CD4-positive, alpha-beta T cell (primary cell): Measurements from ENCODE around the gene CTBP1. TPM values are rescaled to one million over a fixed set of nuclear protein-coding genes. Genes with fewer than 3 reads are reported as not detected.

Experiments used
- ATAC-seq: fragments of 200-7000 bp; cut with Tn5 transposase; one replicate; pipeline ENCODE4 v1.10.0; 2022; ENCODE audit warnings: mild to moderate bottlenecking; ENCODE audit not compliant: poor library complexity
- CTCF ChIA-PET: fragments of 350-600 bp; sonication (Branson Sonifier 250); formaldehyde crosslinking; loops from one replicate; lab custom pipeline; 2021; ENCODE audit warnings: antibody characterized with exemption, inconsistent platforms; lab: Charles Lee
- POLR2A ChIA-PET: fragments of 350-600 bp; sonication (Branson Sonifier 250); formaldehyde crosslinking; loops from one replicate; lab custom pipeline; 2021; ENCODE audit warnings: antibody characterized with exemption, inconsistent platforms; lab: Charles Lee
- DNase-seq, 14 experiments: peaks; one replicate each; pipeline ENCODE4 v3.0.0-alpha.2; 2013 to 2020; ENCODE audit warnings: mixed read lengths in 2 of 14
- H3K27ac ChIP-seq, 2 donors: one replicate each; pipeline versions ENCODE4 v1.5.1 to v1.7.0; 2013; ENCODE audit warnings: low read length in 2 of 2, low read depth in 1 of 2, mild to moderate bottlenecking in 1 of 2
- H3K27me3 ChIP-seq, 2 experiments: 1 replicate in 1 of 2; 2 replicates in 1 of 2; pipeline versions ENCODE4 v1.6.1 to v1.7.0; 2013; ENCODE audit warnings: low read length in 2 of 2, control low read depth in 1 of 2, mild to moderate bottlenecking in 1 of 2, moderate library complexity in 1 of 2; ENCODE audit not compliant: insufficient read depth in 2 of 2, control insufficient read depth in 1 of 2
- H3K36me3 ChIP-seq: one replicate; pipeline ENCODE4 v1.6.1; 2013; ENCODE audit warnings: low read length, control low read depth; ENCODE audit not compliant: insufficient read depth
- H3K4me1 ChIP-seq: one replicate; pipeline ENCODE4 v1.6.1; 2013; ENCODE audit warnings: low read length, control low read depth; ENCODE audit not compliant: insufficient read depth
- H3K4me3 ChIP-seq: one replicate; pipeline ENCODE4 v1.5.1; 2013; ENCODE audit warnings: mild to moderate bottlenecking, low read length, moderate library complexity
- H3K9me3 ChIP-seq, 2 experiments: 1 replicate in 1 of 2; 2 replicates in 1 of 2; pipeline versions ENCODE4 v1.6.1 to v1.7.0; 2013; ENCODE audit warnings: low read length in 2 of 2, mild to moderate bottlenecking in 2 of 2, control low read depth in 1 of 2, moderate library complexity in 1 of 2; ENCODE audit not compliant: control insufficient read depth in 1 of 2, insufficient read depth in 1 of 2
- H3K27ac Mint-ChIP-seq: one replicate; pipeline ENCODE4 v1.8.0; 2020; ENCODE audit warnings: mixed read lengths
- H3K27me3 Mint-ChIP-seq: one replicate; pipeline ENCODE4 v1.8.0; 2021; ENCODE audit warnings: mixed read lengths
- H3K36me3 Mint-ChIP-seq: one replicate; pipeline ENCODE4 v1.8.0; 2021; ENCODE audit warnings: low read depth, mixed read lengths
- H3K4me1 Mint-ChIP-seq: one replicate; pipeline ENCODE4 v1.8.0; 2021; ENCODE audit warnings: low read depth, mixed read lengths
- H3K4me3 Mint-ChIP-seq: one replicate; pipeline ENCODE4 v1.8.0; 2020; ENCODE audit warnings: mild to moderate bottlenecking, mixed read lengths
- H3K9me3 Mint-ChIP-seq: one replicate; pipeline ENCODE4 v1.8.0; 2020; ENCODE audit warnings: mixed read lengths
- CTCF ChIP-seq: fragments of 200-600 bp; IDR thresholded peaks from one replicate; pipeline ENCODE4 v1.8.0; 2022; ENCODE audit warnings: antibody characterized with exemption, mild to moderate bottlenecking
- intact Hi-C, 2 experiments: fragments of 100-400 bp; cut with DNase I in 1 of 2; cut with micrococcal nuclease in 1 of 2; formaldehyde crosslinking; loops; one replicate each; pipeline versions ENCODE4 v1.15.1 to v1.9.0; 2023 to 2025; cut with DNase I, micrococcal nuclease
- total RNA-seq, 174 experiments: library from RNA in 2 of 174; stranded (reverse) in 2 of 174; gene quantifications; one replicate each; pipeline ENCODE4 v1.2.3 and lab custom pipeline; 2021 to 2026

The CTBP1 gene
- total RNA-seq, 2 experiments from 2014 or later: 132 to 148 TPM

- Mint-ChIP-seq H3K27me3 (no peaks in the 10 kb centered on the region), H3K4me3 (no peak overlapping the region), H3K27ac (no peak overlapping the region), H3K9me3 (no peaks in the 10 kb centered on the region), H3K36me3 (peaks cover 46% of the 10 kb centered on the region), H3K4me1 (peaks cover 64% of the 10 kb centered on the region)
- Histone ChIP-seq H3K36me3 (peaks cover 39% of the 10 kb centered on the region), H3K27ac (no peak overlapping the region), H3K4me3 (no peak overlapping the region), H3K27me3 (no peaks in the 10 kb centered on the region), H3K9me3 (no peaks in the 10 kb centered on the region), H3K4me1 (peaks cover 70% of the 10 kb centered on the region)
- intact Hi-C loops: no loop called here
- POLR2A ChIA-PET: no interaction called here
- CTCF ChIA-PET: no interaction called here
- DNase-seq: no peak
- ATAC-seq: no peak
- TF ChIP-seq CTCF: no peak
Observed at GRCh38 chr4:1294891-1295290, 46.0 kb upstream of the CTBP1 start.

GRCh38 chr4:1294424-1294823 is 45.5 kb upstream of the CTBP1 start:
- TF ChIP-seq CTCF: no peak
- Histone ChIP-seq H3K27me3 (no peaks in the 10 kb centered on the region), H3K4me1 (peaks cover 67% of the 10 kb centered on the region), H3K9me3 (no peaks in the 10 kb centered on the region), H3K4me3 (no peak overlapping the region), H3K27ac (no peak overlapping the region), H3K36me3 (peaks cover 34% of the 10 kb centered on the region)
- CTCF ChIA-PET: no interaction called here
- ATAC-seq (no peak), DNase-seq (no peak)
- Mint-ChIP-seq H3K4me1 (peaks cover 59% of the 10 kb centered on the region), H3K9me3 (no peaks in the 10 kb centered on the region), H3K27me3 (no peaks in the 10 kb centered on the region), H3K36me3 (peaks cover 41% of the 10 kb centered on the region), H3K27ac (no peak overlapping the region), H3K4me3 (no peak overlapping the region)
- intact Hi-C loops: no loop called here
- POLR2A ChIA-PET: no interaction called here

GRCh38 chr4:1293991-1294390 is 45.1 kb upstream of the CTBP1 start:
- ATAC-seq (no peak), DNase-seq (no peak)
- Histone ChIP-seq H3K4me1 (peaks cover 67% of the 10 kb centered on the region), H3K27ac (no peak overlapping the region), H3K27me3 (no peaks in the 10 kb centered on the region), H3K9me3 (no peaks in the 10 kb centered on the region), H3K36me3 (peaks cover 31% of the 10 kb centered on the region), H3K4me3 (no peak overlapping the region)
- Mint-ChIP-seq H3K4me1 (peaks cover 57% of the 10 kb centered on the region), H3K9me3 (no peaks in the 10 kb centered on the region), H3K4me3 (peak overlapping the region; percentile 48), H3K27me3 (no peaks in the 10 kb centered on the region), H3K27ac (peak overlapping the region; percentile 70), H3K36me3 (peaks cover 37% of the 10 kb centered on the region)
- ChIA-PET POLR2A (no interaction called here), CTCF (no interaction called here)
- no peak for TF ChIP-seq CTCF
- intact Hi-C loops: no loop called here
